Body of pancreas (tissue), 4 donors: Measurements from ENCODE around the gene USP48. TPM values are rescaled to one million over a fixed set of nuclear protein-coding genes. Genes with fewer than 3 reads are reported as not detected.
A peak's percentile ranks its signal among the peaks of the same experiment; 100 is the strongest.

Source experiments
- ATAC-seq: fragments of 150-250 bp; one replicate; pipeline ENCODE4 v1.9.1; 2016
- DNase-seq, 4 donors: peaks; one replicate each; pipeline ENCODE4 v3.0.0-alpha.2; 2019
- H3K27ac ChIP-seq, 4 donors: fragments of 200-600 bp; sonication (generic); 1 replicate in 3 of 4; 2 replicates in 1 of 4; pipeline versions ENCODE4 v1.5.1 to v1.6.1; 2016 to 2019; ENCODE audit warnings: mild to moderate bottlenecking in 1 of 4, mixed read lengths in 1 of 4, moderate library complexity in 1 of 4
- H3K27me3 ChIP-seq, 2 donors: fragments of 200-600 bp; sonication (generic); one replicate each; pipeline ENCODE4 v1.6.0; 2016; ENCODE audit warnings: mild to moderate bottlenecking in 1 of 2
- H3K36me3 ChIP-seq, 2 donors: fragments of 200-600 bp; sonication (generic); replicated peaks in 1 of 2; 2 replicates each; pipeline ENCODE4 v1.5.1; 2016; ENCODE audit warnings: low read depth in 2 of 2; ENCODE audit not compliant: insufficient read depth in 1 of 2
- H3K4me1 ChIP-seq: fragments of 200-600 bp; sonication (generic); one replicate; pipeline ENCODE4 v1.6.0; 2016
- H3K4me3 ChIP-seq, 2 donors: fragments of 200-600 bp; sonication (generic); 1 replicate in 1 of 2; 2 replicates in 1 of 2; pipeline ENCODE4 v1.5.1; 2016 to 2019
- H3K9me3 ChIP-seq, 3 donors: fragments of 200-600 bp; sonication (generic); 1 replicate in 2 of 3; 2 replicates in 1 of 3; pipeline ENCODE4 v1.5.1; 2016
- CTCF ChIP-seq, 7 experiments: fragments of 450-650 bp in 4 of 7; fragments of 200-600 bp in 3 of 7; sonication (generic) in 3 of 7; IDR thresholded peaks; one replicate each; pipeline ENCODE4 v1.5.1; 2016 to 2019; ENCODE audit warnings: antibody characterized with exemption in 7 of 7
- POLR2A ChIP-seq, 3 donors: fragments of 450-650 bp; IDR thresholded peaks; one replicate each; pipeline ENCODE4 v1.6.1; 2016; ENCODE audit warnings: antibody characterized with exemption in 3 of 3, mild to moderate bottlenecking in 2 of 3
- WGBS, 2 donors: methylation state at CpG; one replicate each; pipeline ENCODE4 v1.1.5; 2017; 5-methylcytosine and 5-hydroxymethylcytosine counted together
- intact Hi-C: fragments of 100-400 bp; cut with DNase I; formaldehyde crosslinking; loops from one replicate; pipeline ENCODE4 v1.15.1; 2023
- total RNA-seq, 2 donors: library from RNA; depleted of rRNA; stranded (reverse); fragments of >200 nt; gene quantifications; one replicate each; pipeline ENCODE4 v1.1.0, GENCODE V29; 2016

USP48 gene
- total RNA-seq, 2 donors from 2014 or later: 25.4 to 72.9 TPM

GRCh38 chr1:21815724-21816321 lies 32.9 kb upstream of the USP48 start:
- 76 to 90% methylated on average over 6 to 12 of the region's 12 CpGs for WGBS, 2 donors
- peaks cover 22% of the 10 kb centered on the region for H3K4me1 ChIP-seq
- H3K4me3 ChIP-seq: no peak overlapping the region
- no peaks in the 10 kb centered on the region for H3K27me3 ChIP-seq
- H3K36me3 ChIP-seq: no peaks in the 10 kb centered on the region
- TF ChIP-seq CTCF (IDR thresholded peaks at IDR 0.05) (no peak), POLR2A (IDR thresholded peaks at IDR 0.05) (no peak)
- no peak for DNase-seq
- intact Hi-C loops: no loop called here
- no peaks in the 10 kb centered on the region for H3K9me3 ChIP-seq
- H3K27ac ChIP-seq: no peak overlapping the region
- ATAC-seq: no peak

- no peak for TF ChIP-seq POLR2A (IDR thresholded peaks at IDR 0.05)
- no peak for TF ChIP-seq CTCF (IDR thresholded peaks at IDR 0.05)
- no peaks in the 10 kb centered on the region for H3K36me3 ChIP-seq
- no peak overlapping the region for H3K4me3 ChIP-seq
- WGBS, 2 donors: 93 to 95% methylated on average over 15 of the region's 15 CpGs
- H3K27ac ChIP-seq: no peak overlapping the region
- H3K27me3 ChIP-seq: no peaks in the 10 kb centered on the region
- intact Hi-C loops: no loop called here
- no peak for DNase-seq
- no peaks in the 10 kb centered on the region for H3K9me3 ChIP-seq
- ATAC-seq: no peak
- H3K4me1 ChIP-seq: peaks cover 22% of the 10 kb centered on the region
Observed at GRCh38 chr1:21814981-21815582, 32.1 kb upstream of the USP48 start.

- no peaks in the 10 kb centered on the region for H3K27me3 ChIP-seq
- no peaks in the 10 kb centered on the region for H3K36me3 ChIP-seq
- H3K9me3 ChIP-seq: no peaks in the 10 kb centered on the region
- WGBS, 2 donors: 6 to 14% methylated on average over 36 to 63 of the region's 65 CpGs
- peaks cover 22% of the 10 kb centered on the region for H3K4me1 ChIP-seq
- no peak overlapping the region for H3K27ac ChIP-seq
- ATAC-seq: peak; percentile 54
- peak overlapping the region in 1 of 2 donors; percentile 7 for H3K4me3 ChIP-seq
- TF ChIP-seq CTCF (IDR thresholded peaks at IDR 0.05) (peak; percentile 47 to 80 (median 52)), POLR2A (IDR thresholded peaks at IDR 0.05) (no peak)
- intact Hi-C loops: no loop called here
- DNase-seq: peak in 2 of 4 donors; percentile 17 to 42
Observed at GRCh38 chr1:21814241-21814918, 31.4 kb upstream of the USP48 start.

- H3K4me3 ChIP-seq: no peak overlapping the region
- no peaks in the 10 kb centered on the region for H3K9me3 ChIP-seq
- intact Hi-C loops: no loop called here
- ATAC-seq: no peak
- no peak for TF ChIP-seq POLR2A (IDR thresholded peaks at IDR 0.05)
- no peak for TF ChIP-seq CTCF (IDR thresholded peaks at IDR 0.05)
- H3K4me1 ChIP-seq: peaks cover 22% of the 10 kb centered on the region
- 93 to 97% methylated on average over 3 of the region's 3 CpGs for WGBS, 2 donors
- no peaks in the 10 kb centered on the region for H3K36me3 ChIP-seq
- H3K27me3 ChIP-seq: no peaks in the 10 kb centered on the region
- H3K27ac ChIP-seq: no peak overlapping the region
- no peak for DNase-seq
Observed at GRCh38 chr1:21813542-21813941, 30.6 kb upstream of the USP48 start.
